ENCODE measurements around the gene ISCA2.

ISCA2 gene

GRCh38 chr14:74509587-74510222 lies 16.1 kb downstream of the ISCA2 start:
- no peak for DNase-seq

GRCh38 chr14:74510223-74510931 lies 16.8 kb downstream of the ISCA2 start:
- DNase-seq, result no peak

- no peak for DNase-seq
Measured at GRCh38 chr14:74510959-74511409, 17.4 kb downstream of the ISCA2 start.

GRCh38 chr14:74511966-74512830 lies 18.6 kb downstream of the ISCA2 start:
- DNase-seq, result no peak

- no peak for DNase-seq
Measured at GRCh38 chr14:74514471-74514941, 20.9 kb downstream of the ISCA2 start.

- no peak for DNase-seq
Measured at GRCh38 chr14:74515891-74516412, 22.4 kb downstream of the ISCA2 start.

GRCh38 chr14:74516451-74517160 lies 23.0 kb downstream of the ISCA2 start:
- no peak for DNase-seq

GRCh38 chr14:74517731-74518130 lies 24.2 kb downstream of the ISCA2 start:
- no peak for DNase-seq

- DNase-seq, result no peak
Measured at GRCh38 chr14:74518221-74518620, 24.7 kb downstream of the ISCA2 start.

- no peak for DNase-seq
Measured at GRCh38 chr14:74519316-74520074, 25.9 kb downstream of the ISCA2 start.

- no peak for DNase-seq
Measured at GRCh38 chr14:74521756-74522155, 28.2 kb downstream of the ISCA2 start.

- no peak for DNase-seq
Measured at GRCh38 chr14:74522740-74523139, 29.2 kb downstream of the ISCA2 start.

- no peak for DNase-seq
Measured at GRCh38 chr14:74524076-74524811, 30.7 kb downstream of the ISCA2 start.

- no peak for DNase-seq
Measured at GRCh38 chr14:74524812-74525135, 31.2 kb downstream of the ISCA2 start.

- DNase-seq, result no peak
Measured at GRCh38 chr14:74525361-74525851, 31.8 kb downstream of the ISCA2 start.

GRCh38 chr14:74526854-74527585 lies 33.5 kb downstream of the ISCA2 start:
- no peak for DNase-seq

- DNase-seq, result no peak
Measured at GRCh38 chr14:74527736-74528280, 34.2 kb downstream of the ISCA2 start.

- DNase-seq, result no peak
Measured at GRCh38 chr14:74528406-74528805, 34.8 kb downstream of the ISCA2 start.

GRCh38 chr14:74528886-74529285 lies 35.3 kb downstream of the ISCA2 start:
- no peak for DNase-seq

GRCh38 chr14:74531006-74531405 lies 37.4 kb downstream of the ISCA2 start:
- no peak for DNase-seq
